ENCODE results near the gene PAN2. TPM values are rescaled to one million over a fixed set of nuclear protein-coding genes. Genes with fewer than 3 reads are reported as not detected.

The PAN2 gene
- total RNA-seq, 2 experiments from 2014 or later, result 55.7 to 69.0 TPM

- intact Hi-C loops (cut with micrococcal nuclease), result no loop called here
- Mint-ChIP-seq H3K4me1 (ENCODE audit: low read depth) (peaks cover 9% of the 10 kb centered on the region), H3K4me3 (no peak overlapping the region), H3K27me3 (no peaks in the 10 kb centered on the region), H3K9me3 (no peaks in the 10 kb centered on the region), H3K36me3 (ENCODE audit: low read depth) (peaks cover 35% of the 10 kb centered on the region), H3K27ac (peak overlapping the region; percentile 38)
- no peak for TF ChIP-seq CTCF (IDR thresholded peaks at IDR 0.05)
- ChIA-PET CTCF (interaction anchor here (1.0 to 2.3 kb wide), 3 partner anchors 53 to 573 kb away, joined by 3 to 11 read pairs (median 7); partner anchors contain the start of gene ANKRD52), POLR2A (interaction anchor here (0.9 to 2.5 kb wide), 5 partner anchors 12 to 152 kb away, joined by 3 to 12 read pairs (median 5); partner anchors contain the start of gene CS)
- no peak for ATAC-seq
- DNase-seq, result no peak
Observed at GRCh38 chr12:56311003-56311402, 22.8 kb downstream of the PAN2 start.

- TF ChIP-seq CTCF (IDR thresholded peaks at IDR 0.05), result no peak
- DNase-seq (no peak), ATAC-seq (no peak)
- Mint-ChIP-seq H3K9me3 (no peaks in the 10 kb centered on the region), H3K27me3 (no peaks in the 10 kb centered on the region), H3K36me3 (ENCODE audit: low read depth) (peaks cover 34% of the 10 kb centered on the region), H3K4me3 (no peak overlapping the region), H3K27ac (no peak overlapping the region), H3K4me1 (ENCODE audit: low read depth) (no peaks in the 10 kb centered on the region)
- ChIA-PET CTCF (interaction anchor here (0.7 to 1.2 kb wide), 7 partner anchors 10 to 595 kb away, joined by 3 to 7 read pairs (median 3); partner anchors contain the start of gene SMARCC2), POLR2A (interaction anchor here (0.5 to 1.5 kb wide), 9 partner anchors 9 to 425 kb away, joined by 3 to 4 read pairs (median 4); partner anchors contain the start of genes CS and SPRYD4)
- intact Hi-C loops (cut with micrococcal nuclease), result no loop called here
Observed at GRCh38 chr12:56308714-56309113, 25.1 kb downstream of the PAN2 start.

DNA sequence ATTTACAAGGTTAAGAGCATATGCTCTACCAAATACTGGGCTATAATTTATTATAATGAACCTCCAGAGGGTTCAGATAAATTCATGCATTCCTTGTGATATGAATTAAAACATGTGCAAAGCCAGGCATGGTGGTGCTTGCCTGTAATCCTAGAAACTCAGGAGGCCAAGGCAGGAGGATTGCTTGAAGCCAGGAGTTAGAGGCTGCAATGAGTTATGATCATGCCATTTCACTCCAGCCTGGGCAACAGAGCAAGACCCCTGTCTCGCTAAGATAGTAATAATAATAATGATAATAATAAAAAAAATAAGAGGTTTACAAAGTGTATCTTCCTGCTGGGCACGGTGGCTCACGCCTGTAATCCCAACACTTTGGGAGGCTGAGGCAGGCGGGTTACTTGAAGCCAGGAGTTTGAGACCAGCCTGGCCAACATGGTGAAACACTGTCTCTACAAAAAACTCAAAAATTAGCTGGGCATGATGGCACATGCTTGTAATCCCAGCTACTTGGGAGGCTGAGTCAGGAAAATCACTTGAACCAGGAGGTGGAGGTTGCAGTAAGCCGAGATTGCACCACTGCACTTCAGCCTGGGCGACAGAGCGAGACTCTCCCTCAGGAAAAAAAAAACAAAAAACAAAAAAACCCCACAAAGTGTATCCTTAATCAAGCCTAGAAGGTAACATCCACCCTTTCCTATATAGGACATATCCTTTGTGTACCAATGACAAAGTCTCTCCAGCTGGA, 26.4 kb downstream of the PAN2 start:
- H3K4me3 Mint-ChIP-seq, result no peak overlapping the region
- TF ChIP-seq CTCF (IDR thresholded peaks at IDR 0.05), result no peak
- peaks cover under 1% of the 10 kb centered on the region for H3K4me1 Mint-ChIP-seq (ENCODE audit: low read depth)
- ATAC-seq (no peak), DNase-seq (no peak)
- intact Hi-C loops (cut with micrococcal nuclease), result no loop called here
- ChIA-PET CTCF (interaction anchor here (1.0 to 1.5 kb wide), 3 partner anchors 29 to 101 kb away, joined by 3 to 4 read pairs (median 3); no protein-coding TSS in a partner anchor), POLR2A (interaction anchor here (1.0 kb wide), 1 partner anchor 141 kb away, joined by 3 read pairs; no protein-coding TSS in a partner anchor)
- no peak overlapping the region for H3K27ac Mint-ChIP-seq
- no peaks in the 10 kb centered on the region for H3K9me3 Mint-ChIP-seq
- no peaks in the 10 kb centered on the region for H3K27me3 Mint-ChIP-seq
- peaks cover 30% of the 10 kb centered on the region for H3K36me3 Mint-ChIP-seq (ENCODE audit: low read depth)

DNA sequence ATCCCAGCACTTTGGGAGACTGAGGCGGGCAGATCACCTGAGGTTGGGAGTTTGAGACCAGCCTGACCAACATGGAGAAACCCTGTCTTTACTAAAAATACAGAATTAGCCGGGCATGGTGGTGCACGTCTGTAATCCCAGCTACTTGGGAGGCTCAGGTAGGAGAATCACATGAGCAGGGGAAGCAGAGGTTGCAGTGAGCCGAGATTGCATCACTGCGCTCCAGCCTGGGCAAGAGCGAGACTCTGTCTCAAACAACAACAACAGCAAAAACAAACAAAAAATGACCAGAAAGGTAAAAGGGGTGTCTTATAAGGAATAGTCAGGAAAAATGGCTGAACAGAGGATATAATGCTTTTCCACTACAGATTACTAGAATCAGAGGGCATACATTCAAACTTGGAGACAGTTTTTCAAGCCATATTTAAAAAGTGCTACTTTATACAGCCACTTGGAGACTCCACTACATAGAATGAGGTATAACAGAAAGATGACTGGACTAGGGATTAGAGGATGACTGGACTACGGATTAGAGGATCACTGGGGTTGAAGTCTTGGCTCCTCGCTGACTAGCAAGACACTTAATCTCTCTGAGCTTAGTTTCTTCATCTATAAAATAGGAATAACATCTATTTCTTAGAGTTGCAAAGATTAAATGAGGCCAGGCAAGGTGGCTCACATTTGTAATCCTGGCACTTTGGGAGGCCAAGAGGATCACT, 28.8 kb downstream of the PAN2 start:
- H3K36me3 Mint-ChIP-seq (ENCODE audit: low read depth), result peaks cover 25% of the 10 kb centered on the region
- H3K27ac Mint-ChIP-seq, result no peak overlapping the region
- no peaks in the 10 kb centered on the region for H3K27me3 Mint-ChIP-seq
- POLR2A ChIA-PET, result no interaction called here
- no peak overlapping the region for H3K4me3 Mint-ChIP-seq
- H3K4me1 Mint-ChIP-seq (ENCODE audit: low read depth), result peaks cover 16% of the 10 kb centered on the region
- DNase-seq (no peak), ATAC-seq (no peak)
- CTCF ChIA-PET, result interaction anchor here (0.6 to 1.8 kb wide), 2 partner anchors 115 to 159 kb away, joined by 3 to 4 read pairs; partner anchors contain the start of gene SMARCC2
- no peak for TF ChIP-seq CTCF (IDR thresholded peaks at IDR 0.05)
- H3K9me3 Mint-ChIP-seq, result no peaks in the 10 kb centered on the region
- intact Hi-C loops (cut with micrococcal nuclease), result no loop called here
